PC-9 (cell line): ENCODE measurements around the gene WBP2NL. TPM values are rescaled to one million over a fixed set of nuclear protein-coding genes. Genes with fewer than 3 reads are reported as not detected.

Experiments
- BruUV-seq: library from RNA; stranded (reverse); fragments of 400-500 nt; replicated peaks from 2 replicates; lab custom pipeline; 2021; lab: Mats Ljungman, UMichigan
- CTCF ChIA-PET: fragments of 300-600 bp; sonication (Branson Sonifier 250); formaldehyde crosslinking; loops from one replicate; lab custom pipeline; 2022; ENCODE audit warnings: antibody characterized with exemption; lab: Charles Lee
- POLR2A ChIA-PET: fragments of 300-600 bp; sonication (Branson Sonifier 250); formaldehyde crosslinking; loops from one replicate; lab custom pipeline; 2022; ENCODE audit warnings: antibody characterized with exemption; ENCODE audit not compliant: unreplicated experiment; lab: Charles Lee
- DNase-seq, 2 experiments: peaks; one replicate each; pipeline versions ENCODE4 v3.0.0 to v3.0.0-alpha.2; 2015 to 2022; ENCODE audit warnings: mixed read lengths in 1 of 2
- H2AFZ ChIP-seq: fragments of 200-600 bp; sonication (generic); 2 replicates; pipeline ENCODE4 v1.8.1; 2017; ENCODE audit warnings: antibody characterized with exemption
- H3F3A ChIP-seq: fragments of 200-600 bp; sonication (generic); 2 replicates; pipeline ENCODE4 v1.8.1; 2017; ENCODE audit warnings: antibody characterized with exemption, mild to moderate bottlenecking, low read depth; ENCODE audit not compliant: insufficient read depth
- H3K27ac ChIP-seq: fragments of 200-600 bp; sonication (generic); 2 replicates; pipeline ENCODE4 v1.6.1; 2016; ENCODE audit warnings: mixed run types
- H3K27me3 ChIP-seq: fragments of 200-600 bp; sonication (generic); 2 replicates; pipeline ENCODE4 v1.6.1; 2016; ENCODE audit warnings: low read depth, mixed run types; ENCODE audit not compliant: insufficient read depth
- H3K36me3 ChIP-seq: fragments of 200-600 bp; sonication (generic); 2 replicates; pipeline ENCODE4 v1.6.1; 2016; ENCODE audit warnings: low read depth, mixed run types
- H3K4me1 ChIP-seq: fragments of 200-600 bp; sonication (generic); replicated peaks from 2 replicates; pipeline ENCODE4 v1.6.1; 2016; ENCODE audit warnings: mixed run types; ENCODE audit not compliant: insufficient read depth
- H3K4me2 ChIP-seq: fragments of 200-600 bp; sonication (generic); 2 replicates; pipeline ENCODE4 v1.6.1; 2017; ENCODE audit warnings: mixed run types
- H3K4me3 ChIP-seq: fragments of 200-600 bp; sonication (generic); 2 replicates; pipeline ENCODE4 v1.6.1; 2016; ENCODE audit warnings: mixed run types
- H3K79me2 ChIP-seq: fragments of 200-600 bp; sonication (generic); 2 replicates; pipeline ENCODE4 v1.6.1; 2017; ENCODE audit warnings: low read depth, mixed run types
- H3K9me2 ChIP-seq: fragments of 200-600 bp; sonication (generic); 2 replicates; pipeline ENCODE4 v1.8.1; 2017; ENCODE audit warnings: mild to moderate bottlenecking; ENCODE audit not compliant: insufficient read depth
- H3K9me3 ChIP-seq: fragments of 200-600 bp; sonication (generic); 2 replicates; pipeline ENCODE4 v1.8.1; 2016; ENCODE audit warnings: low read depth; ENCODE audit not compliant: insufficient read depth
- H4K20me1 ChIP-seq: fragments of 200-600 bp; sonication (generic); 2 replicates; pipeline ENCODE4 v1.8.1; 2017; ENCODE audit not compliant: insufficient read depth
- CTCF ChIP-seq: fragments of 200-600 bp; sonication (generic); conservative IDR thresholded peaks from 2 replicates; pipeline ENCODE4 v1.6.1; 2017; ENCODE audit warnings: mixed run types, antibody characterized with exemption, mild to moderate bottlenecking, moderate library complexity
- EZH2 ChIP-seq: fragments of 200-600 bp; sonication (generic); IDR thresholded peaks from 2 replicates; pipeline ENCODE4 v1.8.0; 2017; ENCODE audit warnings: antibody characterized with exemption, low read depth
- intact Hi-C: fragments of 100-400 bp; cut with micrococcal nuclease; formaldehyde crosslinking; loops from one replicate; pipeline ENCODE4 v1.10.0; 2022; ENCODE audit not compliant: unreplicated experiment
- total RNA-seq: library from RNA; stranded (reverse); gene quantifications from 2 replicates; pipeline ENCODE4 v1.2.3, GENCODE V29; 2021

WBP2NL gene
- total RNA-seq, 1 experiment from 2014 or later = 7.1 TPM

GRCh38 chr22:42067671-42068251, 69.2 kb downstream of the WBP2NL start:
- Histone ChIP-seq H3K9me2 (no peaks in the 10 kb centered on the region), H3K4me2 (no peak overlapping the region), H3K27ac (no peak overlapping the region), H3K27me3 (no peaks in the 10 kb centered on the region), H4K20me1 (no peaks in the 10 kb centered on the region), H2AFZ (no peak overlapping the region), H3K79me2 (no peaks in the 10 kb centered on the region), H3K9me3 (no peaks in the 10 kb centered on the region), H3F3A (peaks cover 10% of the 10 kb centered on the region; the same call in 1 of the 2 replicates), H3K36me3 (no peaks in the 10 kb centered on the region), H3K4me1 (peaks cover 16% of the 10 kb centered on the region), H3K4me3 (no peak overlapping the region)
- TF ChIP-seq CTCF (no peak), EZH2 (no peak)
- no peak for DNase-seq
- BruUV-seq = no TSS peak
- CTCF ChIA-PET = no interaction called here
- POLR2A ChIA-PET = no interaction called here
- intact Hi-C loops = no loop called here

- Histone ChIP-seq H3K79me2 (no peaks in the 10 kb centered on the region), H3K9me3 (no peaks in the 10 kb centered on the region), H3K27me3 (no peaks in the 10 kb centered on the region), H3K27ac (no peak overlapping the region), H3F3A (peaks cover 10% of the 10 kb centered on the region; the same call in 1 of the 2 replicates), H3K9me2 (no peaks in the 10 kb centered on the region), H2AFZ (no peak overlapping the region), H3K4me1 (peaks cover 16% of the 10 kb centered on the region), H3K36me3 (no peaks in the 10 kb centered on the region), H4K20me1 (no peaks in the 10 kb centered on the region), H3K4me2 (no peak overlapping the region), H3K4me3 (no peak overlapping the region)
- BruUV-seq = no TSS peak
- intact Hi-C loops = no loop called here
- DNase-seq = no peak
- no peak for TF ChIP-seq CTCF
- no peak for TF ChIP-seq EZH2
- POLR2A ChIA-PET = no interaction called here
- CTCF ChIA-PET = no interaction called here
These were observed 69.7 kb downstream of the WBP2NL start for GRCh38 chr22:42068291-42068690.

GRCh38 chr22:42069801-42070516, 71.4 kb downstream of the WBP2NL start:
- BruUV-seq = TSS peak; percentile 67
- Histone ChIP-seq H3K27me3 (no peaks in the 10 kb centered on the region), H3K4me2 (peak overlapping the region; percentile 83), H3F3A (peaks cover 10% of the 10 kb centered on the region; the same call in 1 of the 2 replicates), H3K27ac (peak overlapping the region; percentile 10), H4K20me1 (no peaks in the 10 kb centered on the region), H3K9me2 (no peaks in the 10 kb centered on the region), H3K4me1 (peaks cover 16% of the 10 kb centered on the region), H2AFZ (peak overlapping the region; percentile 86), H3K4me3 (peak overlapping the region; percentile 59), H3K36me3 (no peaks in the 10 kb centered on the region), H3K9me3 (no peaks in the 10 kb centered on the region; the same call in 1 of the 2 replicates), H3K79me2 (no peaks in the 10 kb centered on the region)
- no peak for DNase-seq
- TF ChIP-seq EZH2 = no peak
- ChIA-PET POLR2A (no interaction called here), CTCF (interaction anchor here (0.6 kb wide), 1 partner anchor 125 kb away, joined by 3 read pairs; no protein-coding TSS in a partner anchor)
- intact Hi-C loops = loop anchor here (1.0 to 10.0 kb wide), 3 partner anchors 9 to 125 kb away; partner anchors contain the start of genes CENPM, SMDT1 and WBP2NL
